K562 (cell line): ENCODE results near the gene INO80D. TPM values are rescaled to one million over a fixed set of nuclear protein-coding genes. Genes with fewer than 3 reads are reported as not detected.

Experiments
- ATAC-seq: fragments of 200-7000 bp; cut with Tn5 transposase; 3 replicates; pipeline ENCODE4 v1.9.1; 2020; ENCODE audit warnings: moderate library complexity
- BruUV-seq: library from RNA; stranded (reverse); fragments of 400-500 nt; replicated peaks from 2 replicates; lab custom pipeline; 2021; lab: Mats Ljungman, UMichigan
- CTCF ChIA-PET: fragments of 300-600 bp; formaldehyde crosslinking; extraction: SDS; loops from one replicate; lab custom pipeline; 2021; ENCODE audit warnings: low intra/inter-chr PET ratio; lab: Yijun Ruan, JAX
- POLR2A ChIA-PET: fragments of 300-600, 350-650 bp; sonication (Branson Sonifier 250); formaldehyde crosslinking; extraction: SDS; loops from one replicate; lab custom pipeline; 2021; ENCODE audit warnings: antibody characterized with exemption, inconsistent platforms; lab: Yijun Ruan, JAX
- DNase-seq, 4 experiments: peaks; one replicate each; pipeline versions ENCODE4 v3.0.0 to v3.0.0-alpha.2; 2011 to 2018; ENCODE audit warnings: low spot score in 3 of 4, mixed read lengths in 3 of 4; ENCODE audit errors: extremely low read depth in 1 of 4
- FAIRE-seq: peaks from 2 replicates; lab custom pipeline; 2011; peaks lifted over from hg19 to GRCh38; lab: Jason Lieb, UNC
- H2AFZ ChIP-seq: 2 replicates; pipeline ENCODE4 v1.6.0; 2011; ENCODE audit warnings: low read depth, low read length, control low read depth, inconsistent platforms
- H3K27ac ChIP-seq: fragments of 200-600 bp; 3 replicates; pipeline ENCODE4 v1.8.0; 2011; ENCODE audit warnings: low read depth, mild to moderate bottlenecking, control low read depth, inconsistent platforms, low read length, moderate library complexity, mixed read lengths; ENCODE audit errors: extremely low read depth
- H3K27me3 ChIP-seq, 2 experiments: fragments of 300-600 bp in 1 of 2; 2 replicates in 1 of 2; 3 replicates in 1 of 2; pipeline versions ENCODE4 v1.6.0 to v1.8.0; 2011; ENCODE audit warnings: inconsistent platforms in 2 of 2, low read length in 2 of 2, mild to moderate bottlenecking in 1 of 2, mixed read lengths in 1 of 2, moderate library complexity in 1 of 2; ENCODE audit not compliant: control insufficient read depth in 2 of 2, insufficient read depth in 2 of 2
- H3K36me3 ChIP-seq: fragments of 300-600 bp; 3 replicates; pipeline ENCODE4 v1.8.0; 2011; ENCODE audit warnings: mild to moderate bottlenecking, low read length, inconsistent platforms; ENCODE audit not compliant: control insufficient read depth, insufficient read depth
- H3K4me1 ChIP-seq, 2 experiments: fragments of 200-600 bp in 1 of 2; replicated peaks in 1 of 2; 2 replicates in 1 of 2; 3 replicates in 1 of 2; pipeline versions ENCODE4 v1.5.1 to v1.8.0; 2011; ENCODE audit warnings: inconsistent platforms in 2 of 2, low read length in 2 of 2, mild to moderate bottlenecking in 1 of 2, mixed read lengths in 1 of 2, moderate library complexity in 1 of 2; ENCODE audit not compliant: control insufficient read depth in 2 of 2, insufficient read depth in 2 of 2
- H3K4me2 ChIP-seq: 2 replicates; pipeline ENCODE4 v1.6.1; 2011; ENCODE audit warnings: low read length, control low read depth, inconsistent platforms, mixed read lengths; ENCODE audit not compliant: insufficient read depth
- H3K4me3 ChIP-seq: fragments of 200-600 bp; sonication (generic), shearing (Covaris generic); 2 replicates; pipeline ENCODE4 v1.5.1; 2016; ENCODE audit warnings: control low read depth, inconsistent platforms
- H3K79me2 ChIP-seq: fragments of 200-600 bp; 3 replicates; pipeline ENCODE4 v1.8.0; 2011; ENCODE audit warnings: low read length, inconsistent platforms; ENCODE audit not compliant: control insufficient read depth, insufficient read depth
- H3K9ac ChIP-seq, 2 experiments: 2 replicates each; pipeline versions ENCODE4 v1.6.0 to v1.6.1; 2011; ENCODE audit warnings: low read depth in 2 of 2, low read length in 2 of 2, control low read depth in 1 of 2, inconsistent platforms in 1 of 2, mild to moderate bottlenecking in 1 of 2, mixed read lengths in 1 of 2; ENCODE audit not compliant: insufficient read depth in 1 of 2
- H3K9me1 ChIP-seq: one replicate; pipeline ENCODE4 v1.6.0; 2011; ENCODE audit warnings: inconsistent platforms, mild to moderate bottlenecking, low read length, moderate library complexity; ENCODE audit not compliant: control insufficient read depth, insufficient read depth
- H3K9me3 ChIP-seq: replicated peaks from 2 replicates; pipeline ENCODE4 v1.5.1; 2011; ENCODE audit warnings: low read depth, low read length, inconsistent platforms; ENCODE audit not compliant: control insufficient read depth, insufficient read depth
- H4K20me1 ChIP-seq: replicated peaks from 2 replicates; pipeline ENCODE4 v1.6.1; 2011; ENCODE audit warnings: low read length, inconsistent platforms, mixed read lengths; ENCODE audit not compliant: control insufficient read depth, insufficient read depth
- ARID4B ChIP-seq: sonication (generic); formaldehyde crosslinking; IDR thresholded peaks from 2 replicates; pipeline ENCODE4 v1.8.0; 2022; ENCODE audit warnings: mild to moderate bottlenecking, missing genetic modification reagents
- BRD4 ChIP-seq: fragments of 200-600 bp; sonication (generic); IDR thresholded peaks from 2 replicates; pipeline ENCODE4 v1.6.1; 2017; ENCODE audit warnings: inconsistent platforms
- CEBPB ChIP-seq: fragments of 450-650 bp; IDR thresholded peaks from 2 replicates; pipeline ENCODE4 v1.6.1; 2016; ENCODE audit warnings: missing genetic modification characterization, missing compliant biosample characterization
- MTF1 ChIP-seq: fragments of 250-450 bp; sonication (Bioruptor Pico); IDR thresholded peaks from 2 replicates; pipeline ENCODE4 v1.9.0; 2021; ENCODE audit warnings: moderate library complexity, mild to moderate bottlenecking, inconsistent platforms, borderline replicate concordance
- NELFE ChIP-seq: IDR thresholded peaks from 2 replicates; pipeline ENCODE4 v1.6.1; 2011; ENCODE audit warnings: mild to moderate bottlenecking; ENCODE audit not compliant: insufficient read depth, insufficient read length
- RFX1 ChIP-seq: fragments of 450-650 bp; IDR thresholded peaks from 2 replicates; pipeline ENCODE4 v1.6.1; 2016; ENCODE audit warnings: mild to moderate bottlenecking, moderate library complexity
- RNF2 ChIP-seq: sonication (generic); IDR thresholded peaks from 2 replicates; pipeline ENCODE4 v1.6.1; 2016
- SPI1 ChIP-seq: IDR thresholded peaks from 2 replicates; pipeline ENCODE4 v1.6.1; 2011; ENCODE audit warnings: low read depth, low read length, control low read depth, borderline replicate concordance
- TBL1XR1 ChIP-seq, 2 experiments: IDR thresholded peaks; 2 replicates each; pipeline ENCODE4 v1.6.1; 2012; ENCODE audit warnings: improper control_type of control experiment in 2 of 2, low read length in 2 of 2, mild to moderate bottlenecking in 1 of 2
- TEAD1 ChIP-seq, 2 experiments: fragments of 450-650 bp in 1 of 2; sonication (generic) in 1 of 2; formaldehyde crosslinking; IDR thresholded peaks; 2 replicates each; pipeline versions ENCODE4 v1.4.0 to v1.8.0; 2020 to 2022; ENCODE audit warnings: mild to moderate bottlenecking in 2 of 2, missing genetic modification reagents in 1 of 2
- WGBS: fragments of 100-300 bp; shearing (Covaris generic); methylation state at CpG from one replicate; pipeline ENCODE4 v1.1.6; 2016; ENCODE audit warnings: low coverage, mixed read lengths; ENCODE audit not compliant: insufficient coverage; ENCODE audit errors: missing lambda C conversion rate; 5-methylcytosine and 5-hydroxymethylcytosine counted together
- in situ Hi-C: fragments of 300-500 bp; cut with MboI; formaldehyde crosslinking; loops from 4 replicates; pipeline ENCODE4 v1.15.0; 2018; ENCODE audit warnings: inconsistent platforms, mixed read lengths
- intact Hi-C: fragments of 100-400 bp; cut with micrococcal nuclease; formaldehyde crosslinking; loops from 2 replicates; pipeline ENCODE4 v1.14.2; 2022
- polyA plus RNA-seq, 8 experiments: library from polyadenylated mRNA; depleted of rRNA in 4 of 8; stranded (reverse) in 5 of 8; unstranded in 3 of 8; fragments of >200 nt; fragmentation: Nextera tagmentation in 2 of 8; fragmentation: Illumina TruSeq in 1 of 8; extraction: Ambion mirVana in 2 of 8; extraction: Trizol in 1 of 8; gene quantifications; 2 replicates each; pipeline versions ENCODE4 v1.2.1 to v1.2.3, GENCODE V29; 2011 to 2014; ENCODE audit warnings: inconsistent platforms in 1 of 8, missing spikeins in 1 of 8
- total RNA-seq, 7 experiments: library from RNA; depleted of rRNA in 6 of 7; stranded (reverse); fragments of >200 nt in 6 of 7; fragmentation: Illumina TruSeq in 2 of 7; extraction: Trizol in 2 of 7; gene quantifications; 2 replicates each; pipeline versions ENCODE4 v1.2.1 to v1.2.3, GENCODE V29; 2011 to 2021; ENCODE audit warnings: low replicate concordance in 1 of 7

INO80D gene
- total and polyA plus RNA-seq, 9 of the 15 experiments (the other 6 are each of a cell fraction or from before 2014, with no cell fraction given): 0.64 to 8.1 (median 2.9) TPM

- FAIRE-seq (no peak), DNase-seq (no peak), ATAC-seq (no peak)
- Histone ChIP-seq H3K4me3 (no peak overlapping the region), H3K27ac (no peak overlapping the region), H3K4me1 (no peaks in the 10 kb centered on the region), H3K4me2 (no peak overlapping the region), H4K20me1 (no peaks in the 10 kb centered on the region), H3K36me3 (peaks cover 33% of the 10 kb centered on the region), H3K79me2 (no peaks in the 10 kb centered on the region), H3K9ac (no peak overlapping the region), H3K9me1 (no peaks in the 10 kb centered on the region), H3K9me3 (peaks cover 3% of the 10 kb centered on the region), H3K27me3 (no peaks in the 10 kb centered on the region), H2AFZ (no peak overlapping the region)
- in situ Hi-C loops: no loop called here
- intact Hi-C loops: no loop called here
- CTCF ChIA-PET: interaction anchor here (0.6 kb wide), 1 partner anchor 53 kb away, joined by 3 read pairs; no protein-coding TSS in a partner anchor
- no TSS peak for BruUV-seq
- no peak for TF ChIP-seq RNF2
- no peak for TF ChIP-seq CEBPB
- TF ChIP-seq TBL1XR1 (IDR thresholded peaks at IDR 0.05; ENCODE audit: low read length in 2 of 2): no peak
- no peak for TF ChIP-seq RFX1
- no peak for TF ChIP-seq SPI1
- no peak for TF ChIP-seq BRD4
- no peak for TF ChIP-seq ARID4B
- no peak for TF ChIP-seq MTF1 (CRISPR knock-in tag)
- TF ChIP-seq TEAD1 (CRISPR knock-in tag; IDR thresholded peaks at IDR 0.05): no peak
- TF ChIP-seq NELFE: no peak
- POLR2A ChIA-PET: no interaction called here
- 94% methylated on average over 2 of the region's 2 CpGs for WGBS
Measured at GRCh38 chr2:206020171-206020570, 65.8 kb downstream of the INO80D start.
